ENCODE results near the gene NPEPPS. TPM values are rescaled to one million over a fixed set of nuclear protein-coding genes. Genes with fewer than 3 reads are reported as not detected.

NPEPPS gene
- total RNA-seq, 1 experiment from 2014 or later = 342 TPM

DNA sequence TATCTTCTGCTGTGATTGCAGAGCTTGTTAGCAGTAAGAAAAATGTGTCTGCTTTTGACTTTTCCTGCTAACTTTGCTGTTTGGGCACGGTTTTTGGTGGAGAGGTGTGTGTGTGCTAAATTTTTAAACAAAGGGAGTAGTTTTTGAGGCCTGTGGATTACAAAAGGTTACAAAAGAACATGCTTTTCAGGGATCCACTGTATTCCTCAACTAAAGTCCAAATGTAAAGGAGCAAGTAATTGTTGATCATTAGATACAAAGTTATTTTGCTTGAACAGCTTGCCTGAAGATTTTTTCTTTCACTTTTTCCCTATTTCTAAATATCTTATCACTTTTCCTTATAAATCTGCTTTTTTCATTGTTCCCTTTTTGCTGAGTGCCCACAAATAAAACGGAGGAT lies 120.8 kb downstream of the NPEPPS start:
- CTCF ChIA-PET = no interaction called here
- Mint-ChIP-seq H3K4me1 (ENCODE audit: low read depth, unreplicated experiment) (peaks cover 43% of the 10 kb centered on the region), H3K27ac (ENCODE audit: unreplicated experiment) (peak overlapping the region; percentile 95), H3K4me3 (ENCODE audit: low read depth, unreplicated experiment) (peak overlapping the region; percentile 91), H3K36me3 (ENCODE audit: insufficient read depth, unreplicated experiment) (peaks cover 84% of the 10 kb centered on the region), H3K27me3 (ENCODE audit: unreplicated experiment) (no peaks in the 10 kb centered on the region), H3K9me3 (ENCODE audit: low read depth, unreplicated experiment) (no peaks in the 10 kb centered on the region)
- intact Hi-C loops (cut with micrococcal nuclease; ENCODE audit: unreplicated experiment) = no loop called here
- BruUV-seq (replicated peaks) = TSS peak; percentile 46
- TF ChIP-seq, protein P1, sequence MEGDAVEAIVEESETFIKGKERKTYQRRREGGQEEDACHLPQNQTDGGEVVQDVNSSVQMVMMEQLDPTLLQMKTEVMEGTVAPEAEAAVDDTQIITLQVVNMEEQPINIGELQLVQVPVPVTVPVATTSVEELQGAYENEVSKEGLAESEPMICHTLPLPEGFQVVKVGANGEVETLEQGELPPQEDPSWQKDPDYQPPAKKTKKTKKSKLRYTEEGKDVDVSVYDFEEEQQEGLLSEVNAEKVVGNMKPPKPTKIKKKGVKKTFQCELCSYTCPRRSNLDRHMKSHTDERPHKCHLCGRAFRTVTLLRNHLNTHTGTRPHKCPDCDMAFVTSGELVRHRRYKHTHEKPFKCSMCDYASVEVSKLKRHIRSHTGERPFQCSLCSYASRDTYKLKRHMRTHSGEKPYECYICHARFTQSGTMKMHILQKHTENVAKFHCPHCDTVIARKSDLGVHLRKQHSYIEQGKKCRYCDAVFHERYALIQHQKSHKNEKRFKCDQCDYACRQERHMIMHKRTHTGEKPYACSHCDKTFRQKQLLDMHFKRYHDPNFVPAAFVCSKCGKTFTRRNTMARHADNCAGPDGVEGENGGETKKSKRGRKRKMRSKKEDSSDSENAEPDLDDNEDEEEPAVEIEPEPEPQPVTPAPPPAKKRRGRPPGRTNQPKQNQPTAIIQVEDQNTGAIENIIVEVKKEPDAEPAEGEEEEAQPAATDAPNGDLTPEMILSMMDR (IDR thresholded peaks at IDR 0.05; ENCODE audit: unreplicated experiment) = no peak
- DNase-seq = no peak

DNA sequence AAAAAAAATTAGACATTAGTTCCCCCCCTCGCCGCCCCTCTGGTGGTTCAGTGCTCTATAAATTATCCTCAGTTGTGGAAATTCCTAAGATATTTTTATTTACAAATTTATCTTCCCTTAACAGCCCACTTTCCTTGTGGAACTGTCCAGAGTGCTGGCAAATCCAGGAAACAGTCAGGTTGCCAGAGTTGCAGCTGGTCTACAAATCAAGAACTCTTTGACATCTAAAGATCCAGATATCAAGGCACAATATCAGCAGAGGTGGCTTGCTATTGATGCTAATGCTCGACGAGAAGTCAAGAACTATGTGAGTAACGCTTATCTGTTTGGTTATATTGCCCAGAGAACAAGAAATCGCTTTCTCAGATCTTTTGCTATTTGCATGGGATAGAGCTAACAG lies 121.7 kb downstream of the NPEPPS start:
- DNase-seq = no peak
- CTCF ChIA-PET = interaction anchor here (0.8 kb wide), 1 partner anchor 1512 kb away, joined by 4 read pairs; no protein-coding TSS in a partner anchor
- Mint-ChIP-seq H3K36me3 (ENCODE audit: insufficient read depth, unreplicated experiment) (peaks cover 91% of the 10 kb centered on the region), H3K27ac (ENCODE audit: unreplicated experiment) (peak overlapping the region; percentile 95), H3K4me3 (ENCODE audit: low read depth, unreplicated experiment) (peak overlapping the region; percentile 91), H3K4me1 (ENCODE audit: low read depth, unreplicated experiment) (peaks cover 43% of the 10 kb centered on the region), H3K9me3 (ENCODE audit: low read depth, unreplicated experiment) (no peaks in the 10 kb centered on the region), H3K27me3 (ENCODE audit: unreplicated experiment) (no peaks in the 10 kb centered on the region)
- TF ChIP-seq, protein P1 (IDR thresholded peaks at IDR 0.05; ENCODE audit: unreplicated experiment) = no peak
- no TSS peak for BruUV-seq (replicated peaks)
- intact Hi-C loops (cut with micrococcal nuclease; ENCODE audit: unreplicated experiment) = no loop called here

DNA sequence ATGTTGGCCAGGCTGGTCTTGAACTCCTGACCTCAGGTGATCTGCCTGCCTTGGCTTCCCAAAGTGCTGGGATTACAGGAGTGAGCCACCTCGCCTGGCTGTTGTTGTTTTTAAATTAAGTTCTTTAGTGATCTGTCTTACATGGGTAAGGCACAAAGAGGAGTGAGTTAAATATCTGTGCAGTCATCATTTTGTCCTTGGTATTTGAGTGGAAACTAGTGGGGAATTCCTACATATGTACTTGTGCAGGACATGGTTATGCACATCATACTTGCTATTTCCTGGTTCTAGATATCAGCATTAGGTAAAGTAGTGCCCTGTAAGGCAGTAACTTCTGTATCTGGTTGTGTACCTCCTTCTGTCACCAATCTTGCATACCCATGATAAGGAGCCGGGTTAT lies 122.5 kb downstream of the NPEPPS start:
- no peak overlapping the region for H3K27ac Mint-ChIP-seq (ENCODE audit: unreplicated experiment)
- peak overlapping the region; percentile 37 for H3K4me3 Mint-ChIP-seq (ENCODE audit: low read depth, unreplicated experiment)
- BruUV-seq (replicated peaks) = no TSS peak
- peaks cover 98% of the 10 kb centered on the region for H3K36me3 Mint-ChIP-seq (ENCODE audit: insufficient read depth, unreplicated experiment)
- no peaks in the 10 kb centered on the region for H3K27me3 Mint-ChIP-seq (ENCODE audit: unreplicated experiment)
- peaks cover 47% of the 10 kb centered on the region for H3K4me1 Mint-ChIP-seq (ENCODE audit: low read depth, unreplicated experiment)
- CTCF ChIA-PET = no interaction called here
- intact Hi-C loops (cut with micrococcal nuclease; ENCODE audit: unreplicated experiment) = no loop called here
- H3K9me3 Mint-ChIP-seq (ENCODE audit: low read depth, unreplicated experiment) = no peaks in the 10 kb centered on the region
- TF ChIP-seq, protein P1 (IDR thresholded peaks at IDR 0.05; ENCODE audit: unreplicated experiment) = no peak
- DNase-seq = no peak

DNA sequence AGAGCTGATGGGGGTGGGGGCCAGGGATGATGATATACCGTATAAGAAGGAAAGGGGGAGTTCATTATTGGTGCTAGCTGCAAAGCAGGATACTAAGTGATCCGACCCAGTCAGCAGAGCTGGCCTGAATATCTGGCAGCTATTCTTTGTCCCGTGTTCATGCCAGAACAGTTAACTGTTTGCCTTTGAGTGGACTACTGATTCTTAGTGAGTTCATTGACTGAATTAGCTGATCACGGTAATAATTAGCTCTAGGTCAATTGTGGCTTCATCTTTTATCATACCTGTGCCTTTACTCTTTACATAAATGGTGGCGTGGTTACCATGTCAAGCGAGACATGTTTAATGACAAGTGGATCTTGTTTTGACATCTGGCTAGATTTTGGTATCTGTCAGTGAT lies 124.1 kb downstream of the NPEPPS start:
- Mint-ChIP-seq H3K4me3 (ENCODE audit: low read depth, unreplicated experiment) (no peak overlapping the region), H3K27me3 (ENCODE audit: unreplicated experiment) (no peaks in the 10 kb centered on the region), H3K9me3 (ENCODE audit: low read depth, unreplicated experiment) (no peaks in the 10 kb centered on the region), H3K27ac (ENCODE audit: unreplicated experiment) (no peak overlapping the region), H3K4me1 (ENCODE audit: low read depth, unreplicated experiment) (peaks cover 51% of the 10 kb centered on the region), H3K36me3 (ENCODE audit: insufficient read depth, unreplicated experiment) (peaks cover 96% of the 10 kb centered on the region)
- BruUV-seq (replicated peaks) = no TSS peak
- CTCF ChIA-PET = interaction anchor here (0.7 to 0.8 kb wide), 4 partner anchors 67 to 822 kb away, joined by 3 to 7 read pairs (median 4); no protein-coding TSS in a partner anchor
- no peak for DNase-seq
- TF ChIP-seq, protein P1 (IDR thresholded peaks at IDR 0.05; ENCODE audit: unreplicated experiment) = no peak
- intact Hi-C loops (cut with micrococcal nuclease; ENCODE audit: unreplicated experiment) = no loop called here

Measured in Calu3 (cell line).